Measurements from ENCODE around the gene FAM240B. TPM values are rescaled to one million over a fixed set of nuclear protein-coding genes. Genes with fewer than 3 reads are reported as not detected.
A peak's percentile ranks its signal among the peaks of the same experiment; 100 is the strongest.

The FAM240B gene
- total RNA-seq, 1 donor from 2014 or later, result not detected

GRCh38 chr9:38699337-38699736 lies 20.6 kb downstream of the FAM240B start:
- no peak for ATAC-seq

- no peak for ATAC-seq
Observed at GRCh38 chr9:38697776-38698300, 22.1 kb downstream of the FAM240B start.

- no peak for ATAC-seq
Observed at GRCh38 chr9:38696999-38697398, 22.9 kb downstream of the FAM240B start.

- ATAC-seq, result no peak
Observed at GRCh38 chr9:38694676-38695075, 25.3 kb downstream of the FAM240B start.

GRCh38 chr9:38692707-38693106 lies 27.2 kb downstream of the FAM240B start:
- no peak for ATAC-seq

- ATAC-seq, result no peak
Observed at GRCh38 chr9:38690574-38690973, 29.4 kb downstream of the FAM240B start.

- ATAC-seq, result no peak
Observed at GRCh38 chr9:38689678-38690077, 30.3 kb downstream of the FAM240B start.

GRCh38 chr9:38687992-38688391 lies 31.9 kb downstream of the FAM240B start:
- ATAC-seq, result peak; percentile 17

- peak; percentile 93 for ATAC-seq
Observed at GRCh38 chr9:38687389-38687842, 32.5 kb downstream of the FAM240B start.

GRCh38 chr9:38686933-38687332 lies 33.0 kb downstream of the FAM240B start:
- ATAC-seq, result no peak

GRCh38 chr9:38685535-38685934 lies 34.4 kb downstream of the FAM240B start:
- no peak for ATAC-seq

GRCh38 chr9:38683336-38683735 lies 36.6 kb downstream of the FAM240B start:
- no peak for ATAC-seq

GRCh38 chr9:38682713-38683112 lies 37.2 kb downstream of the FAM240B start:
- no peak for ATAC-seq

- no peak for ATAC-seq
Observed at GRCh38 chr9:38681747-38682227, 38.1 kb downstream of the FAM240B start.

GRCh38 chr9:38680837-38681445 lies 39.0 kb downstream of the FAM240B start:
- ATAC-seq, result no peak

GRCh38 chr9:38677660-38678303 lies 42.2 kb downstream of the FAM240B start:
- ATAC-seq, result no peak

GRCh38 chr9:38675831-38676230 lies 44.1 kb downstream of the FAM240B start:
- no peak for ATAC-seq

GRCh38 chr9:38675211-38675610 lies 44.7 kb downstream of the FAM240B start:
- ATAC-seq, result no peak

GRCh38 chr9:38673399-38674193 lies 46.3 kb downstream of the FAM240B start:
- ATAC-seq, result no peak

GRCh38 chr9:38671748-38672147 lies 48.2 kb downstream of the FAM240B start:
- no peak for ATAC-seq

GRCh38 chr9:38671372-38671731 lies 48.6 kb downstream of the FAM240B start:
- no peak for ATAC-seq

- ATAC-seq, result no peak
Observed at GRCh38 chr9:38670542-38671371, 49.2 kb downstream of the FAM240B start.

Data from esophagus mucosa (tissue), 1 donor.